Left lung (tissue), 10 donors: Measurements from ENCODE around the gene DNMT1. TPM values are rescaled to one million over a fixed set of nuclear protein-coding genes. Genes with fewer than 3 reads are reported as not detected.
A peak's percentile ranks its signal among the peaks of the same experiment; 100 is the strongest.

Source experiments
- ATAC-seq: fragments of 200-7000 bp; cut with Tn5 transposase; one replicate; pipeline ENCODE4 v1.9.1; 2020; ENCODE audit warnings: moderate library complexity
- DNase-seq, 4 donors: peaks; one replicate each; pipeline ENCODE4 v3.0.0-alpha.2; 2013 to 2020
- H3K27ac ChIP-seq, 2 donors: fragments of 200-600 bp; sonication (generic) in 1 of 2; one replicate each; pipeline versions ENCODE4 v1.5.0 to v1.8.0; 2020 to 2021
- H3K27me3 ChIP-seq, 2 donors: fragments of 200-600 bp; sonication (generic) in 1 of 2; one replicate each; pipeline versions ENCODE4 v1.5.0 to v1.8.0; 2020 to 2021
- H3K36me3 ChIP-seq, 2 donors: fragments of 200-600 bp; sonication (generic) in 1 of 2; one replicate each; pipeline versions ENCODE4 v1.5.0 to v1.8.0; 2020 to 2021
- H3K4me1 ChIP-seq, 2 donors: fragments of 200-600 bp; one replicate each; pipeline ENCODE4 v1.8.0; 2021
- H3K4me3 ChIP-seq, 2 donors: fragments of 200-600 bp; sonication (generic) in 1 of 2; one replicate each; pipeline versions ENCODE4 v1.5.0 to v1.8.0; 2020 to 2021; ENCODE audit warnings: mild to moderate bottlenecking in 1 of 2
- H3K9me3 ChIP-seq, 2 donors: fragments of 200-600 bp; sonication (generic) in 1 of 2; one replicate each; pipeline versions ENCODE4 v1.5.0 to v1.8.0; 2020 to 2021
- intact Hi-C, 2 donors: fragments of 100-400 bp; cut with DNase I; formaldehyde crosslinking; loops; one replicate each; pipeline versions ENCODE4 v1.11.2 to v1.14.2; 2022
- polyA plus RNA-seq, 6 donors: library from polyadenylated mRNA; unstranded; fragments of 120-200 nt; gene quantifications; one replicate each; pipeline ENCODE4 v1.2.1, GENCODE V29; 2013; ENCODE audit not compliant: insufficient read length in 6 of 6
- total RNA-seq, 2 donors: library from RNA; stranded (reverse); fragmentation: NEBNext Ultra II Directional; extraction: Animal tissue kit (Norgen Biotek cat#: 25700); gene quantifications; one replicate each; pipeline ENCODE4 v1.2.1, GENCODE V29; 2021
- TF ChIP-seq, protein P1 (sequence below), 2 donors: fragments of 200-600 bp; sonication (generic) in 1 of 2; IDR thresholded peaks; one replicate each; pipeline versions ENCODE4 v1.5.0 to v1.8.0; 2021; ENCODE audit warnings: antibody characterized with exemption in 2 of 2
- donor health status: DM: no; HTN: yes; CAD: no.
- donor health status: DM: no; HTN: no; CAD: no.

DNMT1 gene
- total and polyA plus RNA-seq, 8 donors: 65.1 to 191 (median 144) TPM

DNA sequence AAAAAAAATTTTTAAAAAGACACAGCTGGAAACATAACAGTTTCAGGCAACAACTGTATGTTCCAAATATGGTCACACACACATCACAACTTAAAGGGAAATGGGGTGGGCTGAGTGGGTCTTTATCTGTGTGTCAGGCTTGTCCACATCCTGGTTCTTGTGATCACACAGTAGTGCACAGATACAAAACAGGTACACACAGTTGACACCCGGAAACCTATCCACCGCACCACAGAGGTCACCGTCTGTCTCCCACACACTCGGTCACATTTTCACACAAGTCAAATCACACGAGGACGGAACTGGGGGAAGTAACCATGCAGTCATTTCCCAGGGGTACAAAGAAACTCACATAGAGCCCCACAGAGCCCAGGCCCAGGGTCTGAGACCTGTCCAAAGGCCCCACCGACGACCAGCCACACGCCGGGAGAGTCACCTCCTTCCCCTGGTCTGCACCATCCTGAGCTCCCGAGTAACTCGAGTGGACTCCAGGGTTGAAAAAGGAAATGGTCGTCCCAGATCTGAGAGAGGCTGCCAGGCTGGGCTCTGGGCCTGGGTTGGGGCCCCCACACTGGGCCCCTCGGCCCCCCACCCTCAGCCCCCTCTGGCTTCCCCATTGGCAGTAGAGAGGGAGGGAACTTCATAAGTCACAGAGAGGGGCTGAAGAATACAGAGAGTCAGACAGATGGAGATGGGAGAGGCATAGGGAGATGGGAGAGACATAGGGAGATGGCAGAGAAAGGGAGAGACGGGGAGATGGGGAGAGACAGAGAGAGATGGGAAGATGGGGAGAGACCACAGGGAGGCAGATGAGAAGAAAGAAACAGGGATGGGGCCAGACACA, 89.9 kb downstream of the DNMT1 start:
- no peaks in the 10 kb centered on the region for H3K27me3 ChIP-seq
- DNase-seq: peak in 2 of 4 donors; percentile 30 to 55
- intact Hi-C loops: no loop called here
- H3K27ac ChIP-seq: peak overlapping the region; percentile 33 to 85
- peaks cover 0 to 26% of the 10 kb centered on the region in 2 donors for H3K36me3 ChIP-seq
- TF ChIP-seq, protein P1, sequence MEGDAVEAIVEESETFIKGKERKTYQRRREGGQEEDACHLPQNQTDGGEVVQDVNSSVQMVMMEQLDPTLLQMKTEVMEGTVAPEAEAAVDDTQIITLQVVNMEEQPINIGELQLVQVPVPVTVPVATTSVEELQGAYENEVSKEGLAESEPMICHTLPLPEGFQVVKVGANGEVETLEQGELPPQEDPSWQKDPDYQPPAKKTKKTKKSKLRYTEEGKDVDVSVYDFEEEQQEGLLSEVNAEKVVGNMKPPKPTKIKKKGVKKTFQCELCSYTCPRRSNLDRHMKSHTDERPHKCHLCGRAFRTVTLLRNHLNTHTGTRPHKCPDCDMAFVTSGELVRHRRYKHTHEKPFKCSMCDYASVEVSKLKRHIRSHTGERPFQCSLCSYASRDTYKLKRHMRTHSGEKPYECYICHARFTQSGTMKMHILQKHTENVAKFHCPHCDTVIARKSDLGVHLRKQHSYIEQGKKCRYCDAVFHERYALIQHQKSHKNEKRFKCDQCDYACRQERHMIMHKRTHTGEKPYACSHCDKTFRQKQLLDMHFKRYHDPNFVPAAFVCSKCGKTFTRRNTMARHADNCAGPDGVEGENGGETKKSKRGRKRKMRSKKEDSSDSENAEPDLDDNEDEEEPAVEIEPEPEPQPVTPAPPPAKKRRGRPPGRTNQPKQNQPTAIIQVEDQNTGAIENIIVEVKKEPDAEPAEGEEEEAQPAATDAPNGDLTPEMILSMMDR (IDR thresholded peaks at IDR 0.05): no peak
- no peak for ATAC-seq
- no peaks in the 10 kb centered on the region for H3K9me3 ChIP-seq
- H3K4me1 ChIP-seq: peaks cover 11 to 54% of the 10 kb centered on the region in 2 donors
- H3K4me3 ChIP-seq: no peak overlapping the region

DNA sequence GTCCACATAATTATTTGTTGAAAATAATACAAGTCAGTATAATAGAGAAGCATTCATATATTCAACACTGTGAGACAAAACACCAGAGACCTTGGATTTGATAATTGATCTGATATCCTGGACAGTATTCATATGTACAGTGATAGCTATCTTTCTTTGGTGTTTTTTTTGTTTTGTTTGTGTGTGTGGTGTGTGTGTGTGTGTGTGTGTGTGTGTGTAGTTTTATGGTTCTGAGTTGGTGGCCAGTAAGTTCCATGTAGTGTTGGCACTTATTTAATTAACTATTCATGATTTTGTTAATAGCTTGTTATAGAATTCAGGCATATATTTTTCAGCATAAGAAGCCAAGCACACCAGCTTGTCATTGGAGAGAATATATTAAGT, 90.6 kb downstream of the DNMT1 start:
- TF ChIP-seq, protein P1 (IDR thresholded peaks at IDR 0.05): no peak
- DNase-seq (no peak), ATAC-seq (no peak)
- intact Hi-C loops: no loop called here
- Histone ChIP-seq H3K4me3 (no peak overlapping the region), H3K27ac (no peak overlapping the region), H3K27me3 (no peaks in the 10 kb centered on the region), H3K36me3 (peaks cover 0 to 19% of the 10 kb centered on the region in 2 donors), H3K4me1 (peaks cover 11 to 54% of the 10 kb centered on the region in 2 donors), H3K9me3 (no peaks in the 10 kb centered on the region)

DNA sequence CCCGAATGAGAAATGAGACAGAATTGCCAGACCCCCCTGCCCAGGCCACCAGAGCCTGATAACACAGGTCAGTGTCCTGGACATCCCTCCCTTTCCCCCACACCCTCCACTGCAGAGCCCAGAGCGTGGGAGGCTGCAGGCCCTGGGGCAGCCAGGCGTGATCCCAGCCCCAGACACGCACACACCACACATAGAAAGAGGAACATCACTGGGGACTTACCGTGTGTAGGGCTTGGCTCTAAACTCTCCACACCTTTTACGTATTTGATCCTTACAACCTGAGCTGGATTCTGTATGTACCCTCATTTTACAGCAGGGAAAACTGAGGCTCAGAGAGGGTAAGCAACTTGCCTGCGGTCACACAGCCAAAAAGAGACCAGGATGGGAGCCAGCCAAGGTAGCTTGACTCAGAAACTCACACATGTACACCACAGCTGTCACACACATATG, 91.9 kb downstream of the DNMT1 start:
- TF ChIP-seq, protein P1 (IDR thresholded peaks at IDR 0.05): no peak
- peaks cover 11 to 46% of the 10 kb centered on the region in 2 donors for H3K4me1 ChIP-seq
- H3K27me3 ChIP-seq: no peaks in the 10 kb centered on the region
- peak in 1 of 4 donors; percentile 39 for DNase-seq
- no peak for ATAC-seq
- intact Hi-C loops: no loop called here
- no peaks in the 10 kb centered on the region for H3K9me3 ChIP-seq
- H3K4me3 ChIP-seq: no peak overlapping the region
- peaks cover 0 to 5% of the 10 kb centered on the region in 2 donors for H3K36me3 ChIP-seq
- peak overlapping the region in 1 of 2 donors; percentile 63 for H3K27ac ChIP-seq

DNA sequence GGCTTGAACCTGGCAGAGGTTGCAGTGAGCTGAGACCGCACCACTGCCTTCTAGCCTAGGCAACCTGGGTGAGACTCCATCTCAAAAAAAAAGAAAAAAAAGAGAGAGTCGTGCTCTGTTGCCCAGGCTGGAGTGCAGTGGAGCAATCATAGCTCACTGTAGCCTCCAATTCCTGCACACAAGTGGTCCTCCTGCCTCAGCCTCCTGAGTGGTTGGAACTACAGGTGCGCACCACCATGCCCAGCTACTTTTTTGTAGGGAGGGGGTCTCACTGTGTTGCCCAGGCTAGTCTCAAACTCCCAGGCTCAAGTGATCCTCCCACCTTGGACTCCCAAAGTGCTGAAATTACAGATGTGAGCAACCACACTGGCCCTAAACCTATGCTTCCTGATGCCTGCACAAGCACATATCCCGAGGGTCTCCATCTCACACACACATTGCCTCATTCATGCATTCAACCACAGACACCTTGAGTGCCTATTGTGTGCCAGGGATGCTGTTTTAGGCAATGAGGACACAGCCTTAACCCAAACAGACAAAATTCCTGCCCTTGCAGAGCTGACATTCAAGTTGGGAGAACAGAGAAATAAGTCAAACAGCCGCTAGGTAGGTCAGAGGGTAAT, 94.5 kb downstream of the DNMT1 start:
- Histone ChIP-seq H3K4me3 (no peak overlapping the region), H3K9me3 (no peaks in the 10 kb centered on the region), H3K4me1 (peaks cover 3 to 36% of the 10 kb centered on the region in 2 donors), H3K27ac (no peak overlapping the region), H3K27me3 (no peaks in the 10 kb centered on the region), H3K36me3 (no peaks in the 10 kb centered on the region)
- no peak for DNase-seq
- no peak for ATAC-seq
- intact Hi-C loops: no loop called here
- TF ChIP-seq, protein P1 (IDR thresholded peaks at IDR 0.05): no peak

DNA sequence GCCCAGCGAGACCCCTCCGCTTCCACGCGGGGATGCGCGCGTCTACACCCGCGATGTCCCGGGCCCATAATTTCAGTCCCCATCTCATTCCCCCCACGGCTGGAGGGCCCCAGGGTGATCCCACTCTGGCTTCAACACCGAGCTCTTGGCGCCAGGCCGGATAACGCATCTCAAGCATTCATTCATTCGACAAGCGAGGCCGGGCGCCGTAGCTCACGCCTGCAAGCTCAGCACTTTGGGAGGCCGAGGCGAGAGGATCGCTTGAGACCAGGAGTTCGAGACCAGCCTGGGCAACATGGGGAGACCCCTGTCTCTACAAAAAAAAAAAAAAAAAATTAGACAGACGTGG, 98.2 kb downstream of the DNMT1 start:
- ATAC-seq: peak; percentile 5
- TF ChIP-seq, protein P1 (IDR thresholded peaks at IDR 0.05): no peak

More for the DNA sequence above, 98.2 kb downstream of the DNMT1 start:
- DNase-seq: no peak
- Histone ChIP-seq H3K36me3 (peaks cover 0 to 23% of the 10 kb centered on the region in 2 donors), H3K27ac (peak overlapping the region; percentile 79 to 90), H3K4me3 (peak overlapping the region; percentile 48 to 55), H3K27me3 (no peaks in the 10 kb centered on the region), H3K9me3 (no peaks in the 10 kb centered on the region), H3K4me1 (peaks cover 3 to 19% of the 10 kb centered on the region in 2 donors)
- intact Hi-C loops: no loop called here
